IMR-90 (cell line): ENCODE data around the gene POU2AF1. TPM values are rescaled to one million over a fixed set of nuclear protein-coding genes. Genes with fewer than 3 reads are reported as not detected.

Experiments
- ATAC-seq: fragments of 200-7000 bp; cut with Tn5 transposase; 2 replicates; pipeline ENCODE4 v1.9.1; 2020; ENCODE audit warnings: low read depth, mild to moderate bottlenecking, moderate library complexity
- BruUV-seq: library from RNA; stranded (reverse); fragments of 400-500 nt; replicated peaks from 2 replicates; lab custom pipeline; 2021; lab: Mats Ljungman, UMichigan
- CTCF ChIA-PET: fragments of 300-600 bp; formaldehyde crosslinking; extraction: SDS; loops from one replicate; lab custom pipeline; 2021; ENCODE audit warnings: antibody characterized with exemption; lab: Yijun Ruan, JAX
- POLR2A ChIA-PET: fragments of 300-600 bp; sonication (Branson Sonifier 250); formaldehyde crosslinking; loops from one replicate; lab custom pipeline; 2022; ENCODE audit warnings: antibody characterized with exemption; ENCODE audit not compliant: unreplicated experiment; lab: Charles Lee
- DNase-seq: peaks from one replicate; pipeline ENCODE4 v3.0.0; 2013
- H2AFZ ChIP-seq: replicated peaks from 2 replicates; pipeline ENCODE3; 2013; ENCODE audit warnings: low read length, mild to moderate bottlenecking; ENCODE audit not compliant: poor library complexity
- H2AK5ac ChIP-seq: 2 replicates; pipeline ENCODE4 v1.6.1; 2013; ENCODE audit warnings: low read depth, low read length, inconsistent platforms
- H2AK9ac ChIP-seq: replicated peaks from 2 replicates; pipeline ENCODE3; 2013; ENCODE audit warnings: mild to moderate bottlenecking, low read depth, low read length, moderate library complexity; ENCODE audit not compliant: poor library complexity
- H2BK120ac ChIP-seq: 2 replicates; pipeline ENCODE4 v1.6.1; 2013; ENCODE audit warnings: low read depth, low read length, inconsistent platforms
- H2BK15ac ChIP-seq: 3 replicates; pipeline ENCODE4 v1.6.1; 2013; ENCODE audit warnings: low read depth, low read length, inconsistent platforms
- H2BK20ac ChIP-seq: 2 replicates; pipeline ENCODE4 v1.6.1; 2013; ENCODE audit warnings: low read depth, mild to moderate bottlenecking, inconsistent platforms, low read length, moderate library complexity
- H2BK5ac ChIP-seq: 2 replicates; pipeline ENCODE4 v1.6.1; 2013; ENCODE audit warnings: mild to moderate bottlenecking, low read depth, low read length, inconsistent platforms; ENCODE audit not compliant: poor library complexity, severe bottlenecking
- H3K14ac ChIP-seq: replicated peaks from 2 replicates; pipeline ENCODE4 v1.6.1; 2013; ENCODE audit warnings: low read depth, low read length, inconsistent platforms
- H3K18ac ChIP-seq: 2 replicates; pipeline ENCODE4 v1.6.1; 2013; ENCODE audit warnings: low read depth, low read length, control low read depth
- H3K23ac ChIP-seq: 2 replicates; pipeline ENCODE4 v1.6.1; 2013; ENCODE audit warnings: low read depth, low read length, inconsistent platforms
- H3K27ac ChIP-seq: 2 replicates; pipeline ENCODE4 v1.5.1; 2013; ENCODE audit warnings: mild to moderate bottlenecking, control low read depth, low read length; ENCODE audit not compliant: insufficient read depth
- H3K27me3 ChIP-seq: 2 replicates; pipeline ENCODE4 v1.6.1; 2013; ENCODE audit warnings: low read length; ENCODE audit not compliant: control insufficient read depth, insufficient read depth
- H3K36me3 ChIP-seq: 2 replicates; pipeline ENCODE4 v1.6.1; 2013; ENCODE audit warnings: low read length, mixed read lengths; ENCODE audit not compliant: control insufficient read depth, insufficient read depth
- H3K4ac ChIP-seq: 2 replicates; pipeline ENCODE4 v1.6.1; 2013; ENCODE audit warnings: low read depth, low read length, inconsistent platforms
- H3K4me1 ChIP-seq: 2 replicates; pipeline ENCODE4 v1.6.1; 2013; ENCODE audit warnings: low read length, mixed read lengths; ENCODE audit not compliant: control insufficient read depth, insufficient read depth
- H3K4me2 ChIP-seq: 2 replicates; pipeline ENCODE4 v1.6.1; 2013; ENCODE audit warnings: low read depth, mild to moderate bottlenecking, control low read depth, low read length, moderate library complexity
- H3K4me3 ChIP-seq: 2 replicates; pipeline ENCODE4 v1.5.1; 2013; ENCODE audit warnings: low read depth, mild to moderate bottlenecking, control low read depth, low read length, moderate library complexity; ENCODE audit not compliant: insufficient read depth
- H3K56ac ChIP-seq: 2 replicates; pipeline ENCODE4 v1.6.1; 2013; ENCODE audit warnings: low read length, inconsistent platforms; ENCODE audit not compliant: insufficient read depth; ENCODE audit errors: extremely low read depth
- H3K79me1 ChIP-seq, 2 experiments: 2 replicates each; pipeline ENCODE4 v1.6.1; 2013; ENCODE audit warnings: low read length in 2 of 2, inconsistent platforms in 1 of 2, low read depth in 1 of 2
- H3K9ac ChIP-seq: 2 replicates; pipeline ENCODE4 v1.6.1; 2013; ENCODE audit warnings: low read depth, low read length, control low read depth
- H3K9me1 ChIP-seq: 2 replicates; pipeline ENCODE4 v1.6.1; 2013; ENCODE audit warnings: low read length, inconsistent platforms; ENCODE audit not compliant: insufficient read depth
- H3K9me3 ChIP-seq: 2 replicates; pipeline ENCODE4 v1.6.1; 2013; ENCODE audit warnings: low read length; ENCODE audit not compliant: control insufficient read depth, insufficient read depth
- H4K20me1 ChIP-seq: 2 replicates; pipeline ENCODE4 v1.6.1; 2013; ENCODE audit warnings: low read length, inconsistent platforms; ENCODE audit not compliant: insufficient read depth
- H4K5ac ChIP-seq: 2 replicates; pipeline ENCODE4 v1.6.1; 2013; ENCODE audit warnings: mild to moderate bottlenecking, low read depth, low read length, control low read depth
- H4K8ac ChIP-seq, 2 experiments: 2 replicates each; pipeline ENCODE4 v1.6.1; 2013; ENCODE audit warnings: low read depth in 2 of 2, low read length in 2 of 2, control low read depth in 1 of 2, inconsistent platforms in 1 of 2
- H4K91ac ChIP-seq: 2 replicates; pipeline ENCODE4 v1.6.1; 2013; ENCODE audit warnings: low read depth, low read length, inconsistent platforms; ENCODE audit not compliant: insufficient read depth
- BHLHE40 ChIP-seq: fragments of 150-350 bp; IDR thresholded peaks from 2 replicates; pipeline ENCODE4 v1.6.1; 2016; ENCODE audit warnings: mild to moderate bottlenecking, low read depth, low read length
- CEBPB ChIP-seq: IDR thresholded peaks from 2 replicates; pipeline ENCODE4 v1.6.1; 2012; ENCODE audit warnings: low read depth, low read length, improper control_type of control experiment
- CHD1 ChIP-seq: IDR thresholded peaks from 2 replicates; pipeline ENCODE4 v1.6.1; 2012; ENCODE audit warnings: low read depth, low read length, improper control_type of control experiment
- ELK1 ChIP-seq: fragments of 150-350 bp; IDR thresholded peaks from 2 replicates; pipeline ENCODE4 v1.6.1; 2016; ENCODE audit warnings: low read depth, mild to moderate bottlenecking, low read length, moderate library complexity, borderline replicate concordance
- FOS ChIP-seq: fragments of 150-350 bp; IDR thresholded peaks from 2 replicates; pipeline ENCODE4 v1.6.1; 2016; ENCODE audit warnings: low read depth, low read length
- MAFK ChIP-seq: IDR thresholded peaks from 2 replicates; pipeline ENCODE4 v1.6.1; 2012; ENCODE audit warnings: low read depth, low read length, improper control_type of control experiment
- MAZ ChIP-seq: IDR thresholded peaks from 2 replicates; pipeline ENCODE4 v1.6.1; 2012; ENCODE audit warnings: low read depth, mild to moderate bottlenecking, low read length, improper control_type of control experiment, moderate library complexity, borderline replicate concordance
- MXI1 ChIP-seq: IDR thresholded peaks from 2 replicates; pipeline ENCODE4 v1.6.1; 2012; ENCODE audit warnings: low read depth, mild to moderate bottlenecking, low read length, moderate library complexity, borderline replicate concordance
- POLR2A ChIP-seq: IDR thresholded peaks from 2 replicates; pipeline ENCODE4 v1.6.1; 2012; ENCODE audit warnings: mild to moderate bottlenecking, low read depth, low read length
- RAD21 ChIP-seq: IDR thresholded peaks from 2 replicates; pipeline ENCODE4 v1.6.1; 2012; ENCODE audit warnings: low read length, improper control_type of control experiment
- RCOR1 ChIP-seq: IDR thresholded peaks from 2 replicates; pipeline ENCODE4 v1.6.1; 2012; ENCODE audit warnings: mild to moderate bottlenecking, low read length, improper control_type of control experiment; ENCODE audit not compliant: insufficient replicate concordance
- SMC3 ChIP-seq: fragments of 150-350 bp; IDR thresholded peaks from 2 replicates; pipeline ENCODE4 v1.6.1; 2016; ENCODE audit warnings: low read depth, mild to moderate bottlenecking, antibody characterized with exemption, low read length, moderate library complexity
- USF2 ChIP-seq: fragments of 150-350 bp; IDR thresholded peaks from 2 replicates; pipeline ENCODE4 v1.6.1; 2017; ENCODE audit warnings: mild to moderate bottlenecking, antibody characterized with exemption, low read length, low read depth
- WGBS, 2 experiments: methylation state at CpG; one replicate each; pipeline versions ENCODE4 v1.1.5 to v1.1.7; 2013; ENCODE audit warnings: missing lambda C conversion rate in 2 of 2; ENCODE audit not compliant: insufficient read length in 1 of 2; ENCODE audit errors: extremely low coverage in 2 of 2; 5-methylcytosine and 5-hydroxymethylcytosine counted together
- dilution Hi-C: fragments of 300-500 bp; cut with HindIII; formaldehyde crosslinking; loops from one replicate; pipeline ENCODE4 v1.14.3; 2018; ENCODE audit warnings: low sequenced_read_pairs; ENCODE audit not compliant: unreplicated experiment
- in situ Hi-C: fragments of 300-500 bp; cut with MboI; formaldehyde crosslinking; loops from 3 replicates; pipeline ENCODE4 v1.14.3; 2019; ENCODE audit warnings: low sequenced_read_pairs, inconsistent platforms, mixed read lengths
- intact Hi-C: fragments of 100-400 bp; cut with micrococcal nuclease; formaldehyde crosslinking; loops from 2 replicates; pipeline ENCODE4 v1.10.0; 2022
- polyA plus RNA-seq, 3 experiments: library from polyadenylated mRNA; depleted of rRNA; stranded (reverse); fragments of >200 nt; gene quantifications; 2 replicates each; pipeline ENCODE4 v1.2.3, GENCODE V29; 2012; ENCODE audit warnings: low replicate concordance in 1 of 3
- total RNA-seq: library from RNA; depleted of rRNA; stranded (reverse); fragments of >200 nt; gene quantifications from 2 replicates; pipeline ENCODE4 v1.2.3, GENCODE V29; 2012
- TF ChIP-seq, protein P1 (sequence below): conservative IDR thresholded peaks from 2 replicates; pipeline ENCODE4 v1.5.1; 2012; ENCODE audit warnings: mild to moderate bottlenecking, low read depth, low read length, improper control_type of control experiment

Gene POU2AF1
- total and polyA plus RNA-seq, 2 of the 4 experiments (the other 2 are of a cell fraction), result not detected

DNA sequence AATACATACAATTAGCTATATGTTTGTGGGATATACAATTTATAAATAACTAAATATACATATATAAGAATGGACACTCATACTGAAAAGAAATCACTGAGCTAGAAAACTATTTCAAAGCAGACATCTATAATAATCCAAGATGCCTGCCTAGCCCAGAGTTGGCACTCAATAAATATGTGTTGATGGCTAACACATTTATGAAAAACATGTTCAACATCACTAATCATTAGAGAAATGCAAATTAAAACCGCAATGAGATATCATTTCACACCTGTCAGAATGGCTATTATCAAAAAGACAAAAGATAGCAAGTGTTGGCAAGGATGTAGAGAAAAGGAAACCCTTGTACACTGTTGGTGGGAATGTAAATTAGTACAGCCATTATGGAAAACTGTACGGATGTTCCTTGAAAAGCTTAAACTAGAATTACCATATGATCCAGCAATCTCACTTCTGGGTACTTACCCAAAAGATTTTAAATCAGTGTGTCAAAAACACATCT is 29.8 kb downstream of the POU2AF1 start:
- Histone ChIP-seq H3K56ac (no peak overlapping the region), H3K27me3 (peaks cover 20% of the 10 kb centered on the region), H3K9ac (no peak overlapping the region), H2AK9ac (no peak overlapping the region), H3K9me1 (no peaks in the 10 kb centered on the region), H3K18ac (no peak overlapping the region), H3K4me2 (no peak overlapping the region), H3K79me1 (no peaks in the 10 kb centered on the region), H2BK5ac (no peak overlapping the region), H3K9me3 (no peaks in the 10 kb centered on the region), H3K4me1 (no peaks in the 10 kb centered on the region), H3K4me3 (no peak overlapping the region), H3K27ac (no peak overlapping the region), H3K4ac (no peak overlapping the region), H2AFZ (no peak overlapping the region), H4K8ac (no peak overlapping the region), H4K91ac (no peak overlapping the region), H3K36me3 (no peaks in the 10 kb centered on the region), H2BK20ac (no peak overlapping the region), H3K23ac (no peak overlapping the region), H4K20me1 (no peaks in the 10 kb centered on the region), H2BK120ac (no peak overlapping the region), H2BK15ac (no peak overlapping the region), H3K14ac (no peak overlapping the region), H2AK5ac (no peak overlapping the region), H4K5ac (no peak overlapping the region)
- in situ Hi-C loops (no loop called here), dilution Hi-C loops (no loop called here), intact Hi-C loops (no loop called here)
- CTCF ChIA-PET, result no interaction called here
- no peak for ATAC-seq
- no TSS peak for BruUV-seq
- TF ChIP-seq FOS (no peak), MAZ (no peak), MXI1 (no peak), RAD21 (no peak), MAFK (no peak), RCOR1 (no peak), CHD1 (no peak), CEBPB (no peak), USF2 (no peak), POLR2A (no peak), ELK1 (no peak), SMC3 (no peak), BHLHE40 (no peak)
- TF ChIP-seq, protein P1, sequence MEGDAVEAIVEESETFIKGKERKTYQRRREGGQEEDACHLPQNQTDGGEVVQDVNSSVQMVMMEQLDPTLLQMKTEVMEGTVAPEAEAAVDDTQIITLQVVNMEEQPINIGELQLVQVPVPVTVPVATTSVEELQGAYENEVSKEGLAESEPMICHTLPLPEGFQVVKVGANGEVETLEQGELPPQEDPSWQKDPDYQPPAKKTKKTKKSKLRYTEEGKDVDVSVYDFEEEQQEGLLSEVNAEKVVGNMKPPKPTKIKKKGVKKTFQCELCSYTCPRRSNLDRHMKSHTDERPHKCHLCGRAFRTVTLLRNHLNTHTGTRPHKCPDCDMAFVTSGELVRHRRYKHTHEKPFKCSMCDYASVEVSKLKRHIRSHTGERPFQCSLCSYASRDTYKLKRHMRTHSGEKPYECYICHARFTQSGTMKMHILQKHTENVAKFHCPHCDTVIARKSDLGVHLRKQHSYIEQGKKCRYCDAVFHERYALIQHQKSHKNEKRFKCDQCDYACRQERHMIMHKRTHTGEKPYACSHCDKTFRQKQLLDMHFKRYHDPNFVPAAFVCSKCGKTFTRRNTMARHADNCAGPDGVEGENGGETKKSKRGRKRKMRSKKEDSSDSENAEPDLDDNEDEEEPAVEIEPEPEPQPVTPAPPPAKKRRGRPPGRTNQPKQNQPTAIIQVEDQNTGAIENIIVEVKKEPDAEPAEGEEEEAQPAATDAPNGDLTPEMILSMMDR, result no peak
- no CpG with 5 or more reads among the region's 2 CpGs for WGBS, 2 experiments
- POLR2A ChIA-PET, result no interaction called here
- no peak for DNase-seq
